Measurements from ENCODE around the gene NCAN. TPM values are rescaled to one million over a fixed set of nuclear protein-coding genes. Genes with fewer than 3 reads are reported as not detected.

NCAN gene
- total RNA-seq, 2 donors from 2014 or later, result not detected

DNA sequence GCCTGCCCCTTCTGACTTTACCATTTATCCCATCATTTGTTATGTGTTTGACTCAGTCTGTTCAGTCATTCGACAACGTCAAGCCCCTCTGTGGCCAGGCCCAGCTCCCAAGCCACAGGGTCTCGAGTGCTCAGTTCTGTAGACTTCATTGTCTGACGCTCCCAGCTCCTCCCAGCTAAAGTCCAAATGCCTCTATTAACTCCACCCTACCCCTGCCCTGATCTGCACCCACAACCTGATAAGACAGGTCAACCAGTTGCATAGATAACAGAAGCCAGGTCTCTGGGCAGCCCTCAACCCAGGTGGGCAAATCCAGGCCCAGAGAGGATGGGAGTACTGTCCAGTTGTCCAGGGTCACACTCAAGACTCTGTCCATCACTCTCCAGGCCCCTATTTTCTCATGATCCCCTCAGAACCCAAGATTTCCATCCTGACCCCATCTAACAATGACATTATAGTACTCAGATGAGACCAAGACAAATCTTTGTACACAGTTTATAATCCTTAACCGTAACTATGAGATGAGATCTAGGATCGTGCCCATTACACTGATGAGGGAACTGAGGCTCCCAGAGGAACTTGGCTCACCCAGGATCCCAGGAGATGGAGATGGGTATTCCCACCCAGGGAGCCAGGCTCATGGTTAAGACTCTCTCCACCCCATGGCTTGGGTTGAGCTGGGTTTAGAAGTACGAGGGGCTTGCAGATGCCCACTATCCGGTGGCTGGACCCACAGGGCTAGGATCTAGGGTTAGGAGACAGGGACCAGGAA is 60.3 kb downstream of the NCAN start:
- intact Hi-C loops (cut with DNase I), result no loop called here
- DNase-seq (no peak), ATAC-seq (no peak)

GRCh38 chr19:19274146-19274545 is 62.4 kb downstream of the NCAN start:
- DNase-seq (no peak), ATAC-seq (no peak)
- intact Hi-C loops (cut with DNase I), result no loop called here

DNA sequence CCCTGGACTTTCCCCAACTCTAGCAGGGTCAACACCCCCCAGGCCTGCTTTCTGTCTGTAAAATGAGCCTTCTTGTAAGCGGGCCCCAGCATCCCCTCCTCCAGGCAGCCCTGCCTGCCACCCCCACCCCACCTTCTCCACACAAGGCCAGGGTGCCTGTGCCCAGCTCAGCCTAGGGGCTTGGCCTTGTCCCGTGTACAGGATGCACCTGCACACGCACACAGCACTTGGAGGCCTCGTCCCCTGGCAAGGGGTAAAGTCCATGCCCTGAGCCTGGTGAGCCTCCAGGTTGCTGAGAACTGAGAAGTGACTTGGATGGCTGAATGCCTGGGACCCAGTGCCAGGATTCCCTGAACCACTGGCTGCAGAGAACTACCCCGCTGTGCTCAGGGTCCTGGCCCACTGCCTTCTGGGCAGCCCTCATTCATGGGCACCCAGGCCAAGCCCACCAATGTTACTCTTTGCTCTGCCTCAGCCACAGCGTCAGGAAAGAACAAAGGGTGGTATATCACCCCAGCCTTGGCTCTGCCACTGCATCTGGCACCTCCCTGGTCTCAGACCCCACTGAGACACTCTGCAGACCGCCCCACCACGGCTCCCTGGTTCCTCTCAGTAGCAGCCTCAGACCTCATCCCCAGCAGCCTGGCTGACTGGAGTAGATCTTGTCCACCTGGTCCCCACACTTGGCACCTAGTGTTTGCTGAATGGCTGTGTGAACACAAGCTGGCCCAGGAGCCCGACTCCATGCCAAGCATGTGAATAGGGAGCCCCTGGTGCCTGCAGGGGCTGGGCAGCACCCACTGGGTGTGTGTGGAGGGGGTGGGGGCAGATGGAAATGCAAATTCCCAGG is 63.2 kb downstream of the NCAN start:
- intact Hi-C loops (cut with DNase I), result no loop called here
- DNase-seq (no peak), ATAC-seq (no peak)

DNA sequence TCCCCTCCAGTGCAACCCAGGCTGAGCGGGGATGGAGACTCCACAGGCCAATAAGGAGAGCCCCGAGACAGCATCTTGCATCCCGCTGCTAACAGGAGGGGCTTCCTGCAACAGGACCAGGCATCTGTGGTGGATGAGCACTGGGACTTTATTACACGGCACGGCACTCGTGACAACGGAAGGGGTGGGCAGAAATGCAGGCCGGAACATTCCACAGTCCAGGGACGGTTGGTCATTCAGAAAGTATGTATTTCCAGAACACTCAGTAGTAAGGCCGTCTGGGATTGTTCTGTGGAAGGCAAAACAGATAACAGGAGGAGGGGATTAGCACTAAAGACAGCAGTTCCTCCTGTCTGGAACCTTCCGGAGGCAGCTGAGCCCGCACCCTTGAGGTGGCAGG is 64.6 kb downstream of the NCAN start:
- ATAC-seq (no peak), DNase-seq (no peak)
- intact Hi-C loops (cut with DNase I), result no loop called here

- ATAC-seq (no peak), DNase-seq (no peak)
- intact Hi-C loops (cut with DNase I), result no loop called here
Observed at GRCh38 chr19:19276851-19277250, 65.1 kb downstream of the NCAN start.

DNA sequence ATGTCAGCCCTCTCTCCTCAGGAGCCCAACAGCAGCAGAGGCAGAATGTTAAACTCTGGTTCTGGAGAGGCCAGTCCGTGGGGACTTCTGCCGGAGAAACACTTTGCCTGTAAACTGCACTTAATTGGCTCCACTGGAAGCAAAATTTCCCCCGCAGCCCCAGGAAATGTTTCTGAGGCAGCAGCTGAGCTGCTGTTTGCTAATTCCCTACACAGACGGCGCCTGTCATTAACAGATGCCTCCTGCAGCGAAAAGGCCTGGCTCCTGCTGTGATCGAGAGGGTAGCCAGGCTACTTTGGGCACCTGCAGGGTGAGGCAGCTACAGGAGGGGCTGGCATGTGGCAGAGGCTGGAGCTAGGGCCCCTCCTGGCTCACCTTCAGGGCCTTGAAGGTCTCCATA is 66.6 kb downstream of the NCAN start:
- intact Hi-C loops (cut with DNase I), result no loop called here
- DNase-seq (no peak), ATAC-seq (no peak)

- DNase-seq (no peak), ATAC-seq (no peak)
- intact Hi-C loops (cut with DNase I), result no loop called here
Observed at GRCh38 chr19:19279062-19279612, 67.4 kb downstream of the NCAN start.

DNA sequence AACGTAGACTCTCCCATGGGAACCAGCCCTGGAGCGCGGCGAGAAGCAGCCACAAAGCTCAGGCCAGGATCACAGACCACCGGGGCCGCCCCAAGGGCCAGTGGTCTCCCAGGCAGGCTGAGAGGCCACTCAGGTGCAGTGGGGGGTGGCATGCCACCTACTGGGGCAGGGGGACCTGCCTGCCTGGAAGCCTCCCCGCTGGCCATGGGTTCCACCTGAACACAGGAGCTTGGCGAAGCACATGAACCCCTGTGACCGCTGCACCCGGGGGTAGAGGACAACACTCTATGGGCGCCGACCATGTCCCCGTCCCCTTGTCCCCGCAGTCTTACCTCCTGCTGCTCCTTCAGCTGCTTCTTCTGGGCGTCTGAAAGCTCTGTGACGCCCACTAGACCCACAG is 68.1 kb downstream of the NCAN start:
- ATAC-seq (no peak), DNase-seq (no peak)
- intact Hi-C loops (cut with DNase I), result no loop called here

GRCh38 chr19:19280561-19280960 is 68.8 kb downstream of the NCAN start:
- ATAC-seq, result peak in 1 of 2 donors; percentile 41
- intact Hi-C loops (cut with DNase I), result no loop called here
- DNase-seq, result no peak

GRCh38 chr19:19285686-19286085 is 73.9 kb downstream of the NCAN start:
- ATAC-seq, result no peak
- intact Hi-C loops (cut with DNase I), result no loop called here
- no peak for DNase-seq

DNA sequence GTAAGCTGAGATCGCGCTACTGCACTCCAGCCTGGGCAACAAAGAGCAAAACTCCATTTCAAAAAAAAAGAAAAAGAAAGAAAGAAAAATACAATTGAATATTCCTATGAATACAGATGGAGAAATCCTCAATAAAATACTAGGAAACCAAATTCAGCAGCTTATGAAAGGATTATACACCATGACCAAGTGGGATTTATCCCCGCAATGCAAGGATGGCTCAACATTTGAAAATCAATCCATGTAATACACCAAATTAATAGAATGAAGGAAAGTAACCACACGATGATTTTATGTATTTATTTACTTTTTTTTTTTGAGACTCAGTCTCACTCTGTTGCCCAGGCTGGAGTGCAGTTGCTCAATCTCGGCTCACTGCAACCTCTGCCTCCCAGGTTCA is 80.8 kb downstream of the NCAN start:
- ATAC-seq (no peak), DNase-seq (no peak)
- intact Hi-C loops (cut with DNase I), result no loop called here

GRCh38 chr19:19294914-19295313 is 83.2 kb downstream of the NCAN start:
- DNase-seq (no peak), ATAC-seq (no peak)
- intact Hi-C loops (cut with DNase I), result no loop called here

- intact Hi-C loops (cut with DNase I), result no loop called here
- DNase-seq, result no peak
- ATAC-seq, result peak in 1 of 2 donors; percentile 16
Observed at GRCh38 chr19:19296953-19297689, 85.4 kb downstream of the NCAN start.

GRCh38 chr19:19297759-19298158 is 86.0 kb downstream of the NCAN start:
- intact Hi-C loops (cut with DNase I), result no loop called here
- peak; percentile 27 to 30 for ATAC-seq
- DNase-seq, result no peak

DNA sequence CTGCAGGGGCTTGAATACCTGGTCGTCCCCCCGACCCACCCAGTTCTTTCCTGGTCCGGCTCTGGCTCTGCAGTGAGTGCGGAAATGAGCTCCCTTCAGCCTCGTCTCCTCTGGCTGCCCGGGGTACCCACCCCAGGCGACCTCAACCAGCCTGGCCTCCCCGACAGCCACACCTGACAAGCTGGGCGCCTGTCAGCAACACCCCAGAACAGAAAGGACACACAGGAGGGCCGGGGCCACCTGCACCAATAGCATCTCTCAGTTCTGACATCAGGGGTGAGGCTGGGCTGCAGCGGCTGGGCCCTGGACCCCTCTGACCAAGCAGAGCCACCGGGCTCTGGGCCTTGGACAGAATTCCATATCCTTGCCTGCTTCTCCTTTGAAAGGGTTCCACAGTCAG is 88.9 kb downstream of the NCAN start:
- ATAC-seq, result no peak
- no peak for DNase-seq
- intact Hi-C loops (cut with DNase I), result no loop called here

Other genes with a start within 250 kb of the NCAN start
- gene SUGP2, start 178.4 kb upstream of the NCAN start, total RNA-seq, result 10 to 100 TPM; 59.7 to 63.7 TPM
- 10 to 100 TPM; 12.9 to 16.9 TPM for gene ARMC6, start 178.4 kb upstream of the NCAN start, total RNA-seq
- 10 to 100 TPM; 13.9 to 15.2 TPM for gene SLC25A42, start 148.0 kb upstream of the NCAN start, total RNA-seq
- gene TMEM161A, start 73.5 kb upstream of the NCAN start, total RNA-seq, result 10 to 100 TPM; 19.1 to 21.2 TPM
- under 1 TPM; 0.21 to 0.55 TPM for gene MEF2B, start 41.7 kb upstream of the NCAN start, total RNA-seq
- 10 to 100 TPM; 20.1 to 24.0 TPM for gene BORCS8, start 19.8 kb upstream of the NCAN start, total RNA-seq
- gene RFXANK, start 19.7 kb upstream of the NCAN start, total RNA-seq, result 10 to 100 TPM; 40.7 to 46.2 TPM
- 10 to 100 TPM in 1 of 2 donors, 1 to 10 TPM in 1; 9.4 to 11.2 TPM for gene NR2C2AP, start 8.5 kb upstream of the NCAN start, total RNA-seq
- 1 to 10 TPM in 1 of 2 donors, under 1 TPM in 1; 0.59 to 1.4 TPM for gene TM6SF2, start 61.3 kb downstream of the NCAN start, total RNA-seq
- 10 to 100 TPM; 33.5 to 40.5 TPM for gene SUGP1, start 108.6 kb downstream of the NCAN start, total RNA-seq
- 10 to 100 TPM; 26.2 to 35.5 TPM for gene MAU2, start 108.9 kb downstream of the NCAN start, total RNA-seq
- gene GATAD2A, start 193.7 kb downstream of the NCAN start, total RNA-seq, result 10 to 100 TPM; 34.2 to 62.3 TPM